GM12878 (cell line): Measurements from ENCODE around the gene CGN. TPM values are rescaled to one million over a fixed set of nuclear protein-coding genes. Genes with fewer than 3 reads are reported as not detected.

Experiments
- ATAC-seq: fragments of 200-7000 bp; cut with Tn5 transposase; 3 replicates; pipeline ENCODE4 v1.9.1; 2020; ENCODE audit warnings: mild to moderate bottlenecking, moderate library complexity
- BruUV-seq: library from RNA; stranded (reverse); fragments of 400-500 nt; replicated peaks from 2 replicates; lab custom pipeline; 2021; lab: Mats Ljungman, UMichigan
- CTCF ChIA-PET: fragments of 300-600 bp; sonication (Branson Sonifier 250); formaldehyde crosslinking; extraction: SDS; loops from one replicate; lab custom pipeline; 2021; ENCODE audit warnings: inconsistent platforms; lab: Yijun Ruan, JAX
- POLR2A ChIA-PET: fragments of 350-600 bp; formaldehyde crosslinking; extraction: SDS; loops from one replicate; lab custom pipeline; 2021; ENCODE audit warnings: inconsistent platforms; lab: Charles Lee
- RAD21 ChIA-PET: fragments of 300-600 bp; sonication (Branson Sonifier 250); formaldehyde crosslinking; loops from one replicate; lab custom pipeline; 2023; ENCODE audit warnings: antibody characterized with exemption; ENCODE audit not compliant: unreplicated experiment; lab: Charles Lee
- SMC1A ChIA-PET: fragments of 300-600 bp; sonication (Branson Sonifier 250); formaldehyde crosslinking; loops from one replicate; lab custom pipeline; 2023; ENCODE audit not compliant: unreplicated experiment, uncharacterized antibody; lab: Charles Lee
- DNase-seq: peaks from one replicate; pipeline ENCODE4 v3.0.0-alpha.2; 2011; ENCODE audit warnings: low read depth, low spot score
- FAIRE-seq: peaks from 3 replicates; lab custom pipeline; 2011; peaks lifted over from hg19 to GRCh38; lab: Jason Lieb, UNC
- H2AFZ ChIP-seq: 2 replicates; pipeline ENCODE4 v1.6.0; 2011; ENCODE audit warnings: low read depth, low read length, control low read depth; ENCODE audit not compliant: control insufficient read depth
- H3K27ac ChIP-seq: 2 replicates; pipeline ENCODE4 v1.5.1; 2011; ENCODE audit warnings: control low read depth; ENCODE audit not compliant: control insufficient read depth, insufficient read depth
- H3K27me3 ChIP-seq, 2 experiments: replicated peaks in 1 of 2; 2 replicates each; pipeline versions ENCODE4 v1.6.0 to v1.6.1; 2011; ENCODE audit warnings: low read length in 1 of 2; ENCODE audit not compliant: control insufficient read depth in 2 of 2, insufficient read depth in 2 of 2
- H3K36me3 ChIP-seq, 2 experiments: 2 replicates each; pipeline ENCODE4 v1.5.1; 2011; ENCODE audit warnings: low read length in 1 of 2; ENCODE audit not compliant: control insufficient read depth in 2 of 2, insufficient read depth in 2 of 2
- H3K4me1 ChIP-seq: 2 replicates; pipeline ENCODE4 v1.6.1; 2011; ENCODE audit warnings: mild to moderate bottlenecking, low read length, moderate library complexity, mixed read lengths; ENCODE audit not compliant: control insufficient read depth, insufficient read depth
- H3K4me2 ChIP-seq: 2 replicates; pipeline ENCODE4 v1.6.0; 2011; ENCODE audit warnings: control low read depth; ENCODE audit not compliant: control insufficient read depth, insufficient read depth
- H3K4me3 ChIP-seq: fragments of 200-600 bp; sonication (generic); 2 replicates; pipeline ENCODE4 v1.5.1; 2016
- H3K79me2 ChIP-seq: 2 replicates; pipeline ENCODE4 v1.6.0; 2011; ENCODE audit warnings: low read length; ENCODE audit not compliant: control insufficient read depth, insufficient read depth
- H3K9ac ChIP-seq: 2 replicates; pipeline ENCODE4 v1.8.0; 2011; ENCODE audit warnings: low read length, control low read depth, mixed read lengths; ENCODE audit not compliant: control insufficient read depth, insufficient read depth
- H3K9me3 ChIP-seq: replicated peaks from 3 replicates; pipeline ENCODE4 v1.5.1; 2011; ENCODE audit warnings: mild to moderate bottlenecking, low read length; ENCODE audit not compliant: control insufficient read depth, insufficient read depth
- H4K20me1 ChIP-seq: 2 replicates; pipeline ENCODE4 v1.6.0; 2011; ENCODE audit not compliant: control insufficient read depth, insufficient read depth
- BCLAF1 ChIP-seq: fragments of 450-650 bp; IDR thresholded peaks from 2 replicates; pipeline ENCODE4 v1.6.1; 2017; ENCODE audit warnings: antibody characterized with exemption, mild to moderate bottlenecking, moderate library complexity
- PBX3 ChIP-seq: IDR thresholded peaks from 2 replicates; pipeline ENCODE4 v1.6.1; 2011; ENCODE audit warnings: mild to moderate bottlenecking, low read depth, low read length, moderate library complexity; ENCODE audit not compliant: insufficient replicate concordance
- POU2F2 ChIP-seq: IDR thresholded peaks from 3 replicates; pipeline ENCODE4 v1.6.1; 2011; ENCODE audit warnings: low read depth, mild to moderate bottlenecking, low read length, borderline replicate concordance
- REST ChIP-seq: IDR thresholded peaks from 2 replicates; pipeline ENCODE4 v1.6.1; 2012; ENCODE audit warnings: mild to moderate bottlenecking, low read depth, low read length
- WGBS: methylation state at CpG from one replicate; pipeline ENCODE4 v1.1.6; 2016; ENCODE audit warnings: low lambda C conversion rate; ENCODE audit not compliant: insufficient replicate concordance, insufficient coverage; ENCODE audit errors: missing lambda C conversion rate; 5-methylcytosine and 5-hydroxymethylcytosine counted together
- in situ Hi-C: fragments of 300-500 bp; cut with MboI; formaldehyde crosslinking; loops from 9 replicates; pipeline ENCODE4 v1.14.3; 2018; ENCODE audit warnings: mixed read lengths
- intact Hi-C: fragments of 100-400 bp; cut with micrococcal nuclease; formaldehyde crosslinking; loops from one replicate; pipeline ENCODE4 v1.14.2; 2022; ENCODE audit not compliant: unreplicated experiment
- polyA plus RNA-seq, 11 experiments: library from polyadenylated mRNA; depleted of rRNA in 4 of 11; unstranded in 6 of 11; stranded (reverse) in 5 of 11; fragments of >200 nt; fragmentation: Nextera tagmentation in 4 of 11; fragmentation: Illumina TruSeq in 1 of 11; extraction: Ambion mirVana in 4 of 11; extraction: Trizol in 1 of 11; gene quantifications; 1 replicate in 1 of 11; 2 replicates in 10 of 11; pipeline versions ENCODE4 v1.2.1 to v1.2.3, GENCODE V29; 2011 to 2016; ENCODE audit warnings: inconsistent platforms in 2 of 11, missing spikeins in 2 of 11, low read depth in 1 of 11
- total RNA-seq, 4 experiments: library from RNA; depleted of rRNA in 3 of 4; stranded (reverse); fragments of >200 nt in 3 of 4; fragmentation: Illumina TruSeq in 1 of 4; extraction: Trizol in 1 of 4; gene quantifications; 2 replicates each; pipeline versions ENCODE4 v1.2.1 to v1.2.3, GENCODE V29; 2013 to 2021

Gene CGN
- total and polyA plus RNA-seq, 10 of the 15 experiments (the other 5 are each of a cell fraction or from before 2014, with no cell fraction given): 0.11 to 6.5 (median 3.4) TPM

- Histone ChIP-seq H4K20me1 (no peaks in the 10 kb centered on the region), H3K79me2 (no peaks in the 10 kb centered on the region), H3K4me3 (no peak overlapping the region), H3K4me1 (no peaks in the 10 kb centered on the region), H3K4me2 (no peak overlapping the region), H3K9ac (no peak overlapping the region), H2AFZ (no peak overlapping the region), H3K36me3 (no peaks in the 10 kb centered on the region), H3K9me3 (no peaks in the 10 kb centered on the region), H3K27me3 (no peaks in the 10 kb centered on the region), H3K27ac (no peak overlapping the region)
- TF ChIP-seq BCLAF1: no peak
- no peak for TF ChIP-seq REST
- TF ChIP-seq POU2F2: no peak
- TF ChIP-seq PBX3: no peak
- in situ Hi-C loops: no loop called here
- FAIRE-seq (no peak), DNase-seq (no peak), ATAC-seq (no peak)
- ChIA-PET CTCF (interaction anchor here (1.4 kb wide), 1 partner anchor 10 kb away, joined by 4 read pairs; no protein-coding TSS in a partner anchor), POLR2A (no interaction called here), RAD21 (no interaction called here), SMC1A (no interaction called here)
- intact Hi-C loops: no loop called here
- BruUV-seq: no TSS peak
- WGBS: 76% methylated on average over 18 of the region's 18 CpGs
Observed at GRCh38 chr1:151529781-151530180, 18.6 kb downstream of the CGN start.
